Measurements from ENCODE around the gene TBC1D10B.
"Not testable (repeated sequence)": the region's sequence is repeated elsewhere in the genome, so short reads cannot be mapped to it uniquely, and the experiment has no call there.

The TBC1D10B gene

DNA sequence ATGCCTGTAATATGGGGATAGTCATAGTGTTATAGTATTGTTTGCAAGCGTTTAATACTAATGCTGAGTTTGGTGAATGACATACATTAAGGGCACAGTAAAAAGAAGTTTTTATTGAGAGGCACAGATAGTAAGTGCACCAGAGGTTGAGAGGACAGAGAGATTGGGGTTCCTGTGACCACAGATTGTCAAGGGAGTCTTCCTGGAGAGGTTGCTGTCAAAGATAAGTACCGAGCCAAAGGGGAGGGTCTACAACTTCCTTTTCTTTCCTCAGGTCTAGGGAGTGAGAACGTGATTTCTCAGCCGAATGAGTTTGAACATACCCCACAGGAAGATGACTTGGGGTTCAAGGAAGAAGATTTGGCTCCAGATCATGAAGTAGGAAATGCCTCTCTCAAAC, 26.8 kb upstream of the TBC1D10B start:
- DNase-seq = no peak

DNA sequence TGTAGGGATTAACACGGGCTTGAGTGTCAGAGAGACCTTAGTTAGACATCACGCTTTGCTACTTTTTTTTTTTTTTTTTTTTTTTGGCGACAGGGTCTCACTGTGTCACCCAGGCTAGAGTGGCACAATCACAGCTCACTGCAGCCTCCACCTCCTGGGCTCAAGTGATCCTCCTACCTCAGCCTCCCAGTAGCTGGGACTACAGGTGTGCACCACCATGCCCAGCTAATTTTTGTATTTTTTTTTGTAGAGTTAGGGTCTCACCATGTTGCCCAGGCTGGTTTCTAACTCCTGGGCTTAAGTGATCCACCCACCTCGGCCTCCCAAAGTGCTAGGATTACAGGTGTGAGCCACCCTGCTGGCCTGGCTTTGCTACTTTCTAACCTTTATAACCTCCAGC, 26.3 kb upstream of the TBC1D10B start:
- not testable (repeated sequence) for DNase-seq

DNA sequence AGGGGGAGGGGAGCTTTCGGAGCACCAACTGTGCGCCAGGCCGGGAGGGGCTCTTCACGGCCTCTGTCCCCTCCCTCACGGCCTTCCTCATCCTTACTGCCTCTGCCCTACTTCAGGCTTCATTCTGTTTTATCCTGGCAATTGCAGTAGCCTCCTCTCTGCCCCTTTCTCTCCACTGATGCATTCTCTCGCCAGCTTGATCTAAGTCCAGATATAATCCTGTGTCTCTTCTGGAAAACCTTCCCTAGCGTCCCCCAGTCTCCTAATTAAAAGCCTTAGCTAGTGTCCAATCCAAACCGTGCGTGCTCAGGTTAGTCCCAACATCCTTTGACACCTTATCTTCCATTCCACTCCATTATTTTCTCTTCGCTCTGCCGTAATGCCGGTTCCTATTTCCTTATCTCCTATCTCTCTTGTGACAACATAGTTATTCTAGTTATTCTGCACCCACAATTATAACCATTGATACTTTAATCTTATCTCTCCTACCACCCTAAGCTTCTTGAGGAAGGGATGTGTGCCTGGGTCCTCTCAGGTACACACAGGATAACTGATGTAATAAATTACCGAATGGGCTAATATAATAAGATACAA, 25.8 kb upstream of the TBC1D10B start:
- DNase-seq = no peak

DNA sequence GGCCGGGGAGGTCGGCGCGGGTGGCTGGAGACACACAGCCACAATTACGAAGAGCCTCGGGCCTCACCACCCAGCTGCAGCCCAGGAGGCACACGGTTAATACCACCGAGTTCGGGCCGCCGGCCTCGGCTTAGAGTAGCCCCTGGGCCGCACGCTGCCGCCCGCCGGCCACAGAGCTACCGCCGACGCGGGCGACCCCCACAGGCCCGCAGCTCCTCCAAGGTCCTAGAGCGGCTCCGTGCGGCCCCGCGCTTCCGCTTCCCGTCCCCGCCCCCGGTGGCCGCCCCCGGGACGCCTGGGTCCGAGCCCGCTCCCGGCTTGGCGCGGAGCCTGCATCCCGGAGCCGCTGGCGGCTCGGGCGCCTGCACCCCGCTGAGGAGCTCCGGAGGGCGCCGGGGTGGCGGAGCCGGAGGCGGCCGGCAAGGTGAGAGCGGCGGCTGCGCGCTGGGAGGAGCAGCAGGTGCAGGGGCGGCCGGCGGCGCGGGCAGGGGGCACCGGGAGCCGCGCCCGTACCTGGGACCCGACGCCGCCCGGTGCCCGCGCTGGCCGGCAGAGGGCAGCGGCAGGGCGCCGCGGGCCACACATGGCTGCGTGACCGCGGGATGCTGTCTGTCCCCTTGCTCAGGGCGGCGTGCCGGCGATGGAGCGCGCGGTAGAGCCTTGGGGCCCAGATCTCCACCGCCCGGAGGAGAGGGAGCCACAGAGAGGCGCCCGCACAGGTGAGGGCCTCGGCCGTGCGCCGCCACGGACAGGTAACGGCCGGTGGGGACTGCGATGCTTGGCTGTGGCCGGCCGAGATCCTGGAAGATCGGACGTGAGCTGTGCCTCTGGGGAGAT, 25.1 kb upstream of the TBC1D10B start, which contains the start of gene ZNF48:
ZNF48 (plus strand) TSS at position 266 of the 837 bp plus-strand sequence; CDS start at position 641, 375 bp downstream.
- DNase-seq = peak; percentile 60

DNA sequence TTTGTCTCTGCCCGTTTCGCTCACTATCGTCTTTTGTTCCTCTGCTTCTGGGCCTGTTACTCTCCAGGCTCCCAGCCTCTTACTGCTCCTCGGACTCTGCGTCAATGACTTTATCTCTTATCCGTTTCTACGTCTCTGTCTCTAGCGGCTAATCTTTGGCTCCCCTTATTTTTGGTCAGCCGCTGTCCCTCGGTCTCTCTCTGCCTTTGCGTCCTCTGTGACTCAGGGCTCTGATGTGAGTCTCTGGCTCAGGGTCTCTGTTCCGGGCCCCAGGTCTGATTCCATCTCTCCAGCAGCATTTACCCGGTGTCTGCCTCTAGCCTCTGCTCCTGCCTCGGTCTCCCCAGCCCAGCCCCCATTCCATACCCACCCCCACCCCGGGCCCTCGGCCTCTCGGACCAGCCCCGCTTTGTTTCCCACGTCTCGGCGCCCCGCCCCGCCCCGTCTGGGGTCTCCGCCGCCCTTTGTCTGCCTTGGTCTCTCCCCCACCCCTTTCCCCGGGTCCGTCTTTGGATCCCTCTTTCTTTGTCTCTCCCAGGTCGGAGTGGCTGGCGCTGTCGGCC, 24.4 kb upstream of the TBC1D10B start:
- no peak for DNase-seq

DNA sequence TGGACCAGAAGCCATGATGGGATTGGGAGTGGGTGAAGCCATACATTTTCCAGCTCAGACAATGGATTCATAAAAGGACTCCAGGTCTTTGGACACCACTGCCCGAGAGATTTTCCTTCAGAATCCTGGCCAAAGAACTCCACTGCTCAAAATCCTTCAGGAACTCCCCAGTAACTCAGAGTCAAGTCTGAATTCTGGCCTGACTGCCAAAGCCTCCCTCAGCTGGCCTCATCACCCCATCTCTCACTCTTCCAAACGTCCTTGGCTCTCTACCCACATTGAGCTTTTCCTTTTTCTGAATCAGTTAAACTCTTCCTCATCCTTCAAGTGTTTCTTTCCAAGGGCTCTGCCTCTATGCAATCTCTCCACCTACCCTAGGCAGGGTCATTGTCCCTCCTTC, 13.2 kb upstream of the TBC1D10B start:
- DNase-seq = no peak

DNA sequence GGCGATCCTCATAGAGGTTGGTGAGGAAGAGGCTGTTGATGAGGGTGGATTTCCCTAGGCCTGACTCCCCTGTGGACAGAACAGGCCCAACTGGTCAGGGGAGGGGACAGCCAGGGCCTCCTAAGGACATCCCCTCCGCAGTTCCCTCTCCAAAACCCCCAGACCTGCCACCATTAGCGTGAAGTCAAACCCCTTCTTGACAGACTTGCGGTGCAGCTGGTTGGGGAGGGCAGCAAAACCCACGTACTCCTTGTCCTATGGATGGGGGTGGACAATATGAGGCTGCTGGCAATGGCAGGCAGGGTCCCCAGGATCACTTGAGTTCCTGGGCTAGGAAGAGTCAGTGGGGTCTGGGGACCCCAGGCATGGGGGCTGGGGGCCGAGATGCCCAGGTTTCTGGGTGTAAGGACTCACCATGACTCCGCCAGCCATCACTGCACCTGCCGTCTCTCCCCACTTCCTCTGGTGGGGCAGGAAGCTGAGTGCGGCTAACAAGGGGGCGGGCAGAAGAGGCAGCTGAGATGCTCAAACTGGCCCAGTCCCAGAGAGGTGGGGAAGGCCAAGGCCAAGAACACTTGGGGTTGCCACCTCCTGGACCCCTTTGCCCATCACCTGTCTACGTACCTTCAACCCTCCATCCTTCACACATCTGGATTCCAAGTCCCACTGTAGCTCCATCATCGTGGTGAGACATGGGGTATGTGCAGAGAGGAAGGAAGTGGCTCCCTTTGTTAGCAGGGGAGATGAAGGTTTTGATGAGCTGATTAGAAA, 12.0 kb upstream of the TBC1D10B start, which contains the start of gene SEPTIN1:
SEPTIN1 (minus strand) TSS at position 451 of the 771 bp plus-strand sequence; CDS start at position 432, 19 bp downstream.
- no peak for DNase-seq

DNA sequence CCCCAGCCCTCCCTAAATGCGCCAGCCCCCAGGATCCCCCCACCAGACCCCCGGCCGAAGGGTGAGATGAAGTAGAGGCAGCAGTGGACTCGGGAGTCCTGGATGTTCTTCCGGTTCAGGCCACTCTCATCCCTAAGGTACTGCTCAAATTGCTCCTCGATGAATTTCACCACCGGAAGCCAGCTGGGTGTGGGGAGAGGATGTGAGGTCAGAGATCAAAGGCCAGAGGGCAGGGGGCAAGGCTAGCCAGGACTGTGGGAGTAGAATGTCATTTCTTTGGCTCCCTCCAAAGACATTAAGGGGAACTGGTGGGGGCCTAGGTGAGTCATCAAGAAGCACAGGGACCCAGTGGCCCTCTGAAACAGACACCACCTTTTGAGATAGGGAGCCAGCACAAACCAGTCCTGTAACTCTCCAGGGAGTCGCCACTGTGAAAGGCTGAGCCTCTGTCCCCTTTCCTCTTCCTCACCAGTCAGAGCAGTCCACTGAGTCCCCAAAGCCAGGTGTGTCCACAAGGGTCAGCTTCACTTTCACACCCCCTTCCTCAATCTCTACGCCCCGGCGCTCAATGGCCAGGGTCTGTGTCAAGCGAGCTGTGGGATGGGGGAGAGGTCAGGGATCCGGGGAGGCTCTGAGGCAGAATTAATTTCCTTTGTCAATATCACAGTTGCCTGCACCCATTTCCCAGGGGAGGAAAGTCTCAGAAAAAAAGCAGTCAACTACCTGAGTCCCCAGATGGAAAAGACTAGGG, 11.2 kb upstream of the TBC1D10B start:
- no peak for DNase-seq

DNA sequence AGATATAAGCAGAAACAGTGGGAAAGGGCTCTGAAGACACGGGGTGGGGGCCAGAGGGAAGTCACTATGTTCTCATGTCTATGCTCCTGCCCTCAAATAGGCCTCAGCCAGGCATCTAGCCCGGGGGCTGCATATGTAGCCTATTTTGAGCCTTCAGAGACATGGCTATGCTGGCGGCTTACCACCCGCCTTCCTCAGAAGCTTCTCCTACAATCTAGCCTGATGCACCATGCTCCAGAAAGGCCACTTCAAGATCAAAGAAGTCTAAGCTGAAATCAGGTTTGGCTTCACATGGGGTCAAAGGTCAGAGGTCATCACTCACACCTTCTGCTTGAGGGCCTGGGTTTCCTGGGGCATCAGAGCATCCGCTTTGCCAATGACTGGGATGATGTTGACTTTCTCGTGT, 10.5 kb upstream of the TBC1D10B start:
- no peak for DNase-seq

DNA sequence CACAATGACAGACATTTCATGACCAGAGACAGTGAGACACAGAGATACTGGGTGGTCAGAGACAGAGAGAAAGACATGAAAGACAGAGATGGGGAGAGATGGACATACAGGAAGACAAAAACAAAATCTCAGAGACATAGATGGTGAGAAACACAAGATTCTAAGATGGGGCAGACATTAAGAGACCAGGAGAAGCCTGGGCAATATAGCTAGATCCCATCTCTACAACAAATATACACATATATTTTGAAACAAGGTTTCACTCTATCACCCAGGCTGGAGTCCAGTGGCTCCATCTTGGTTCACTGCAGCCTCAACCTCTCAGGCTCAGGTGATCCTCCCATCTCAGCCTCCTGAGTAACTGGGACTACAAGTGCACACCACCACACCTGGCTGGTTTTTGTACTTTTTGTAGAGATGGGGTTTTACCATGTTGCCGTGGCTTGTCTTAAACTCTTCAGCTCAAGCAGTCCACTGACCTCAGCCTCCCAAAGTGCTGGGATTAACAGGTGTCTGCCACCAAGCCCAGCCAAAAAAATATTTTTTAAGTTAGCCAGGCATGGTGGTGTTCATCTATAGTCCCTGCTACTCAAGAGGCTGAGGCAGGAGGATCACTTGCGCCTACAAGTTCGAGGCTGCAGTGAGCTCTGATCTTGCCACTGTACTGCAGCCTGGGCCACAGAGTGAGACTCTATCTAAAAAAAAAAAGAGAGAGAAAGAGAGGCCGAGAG, 9.9 kb upstream of the TBC1D10B start:
- no peak for DNase-seq

DNA sequence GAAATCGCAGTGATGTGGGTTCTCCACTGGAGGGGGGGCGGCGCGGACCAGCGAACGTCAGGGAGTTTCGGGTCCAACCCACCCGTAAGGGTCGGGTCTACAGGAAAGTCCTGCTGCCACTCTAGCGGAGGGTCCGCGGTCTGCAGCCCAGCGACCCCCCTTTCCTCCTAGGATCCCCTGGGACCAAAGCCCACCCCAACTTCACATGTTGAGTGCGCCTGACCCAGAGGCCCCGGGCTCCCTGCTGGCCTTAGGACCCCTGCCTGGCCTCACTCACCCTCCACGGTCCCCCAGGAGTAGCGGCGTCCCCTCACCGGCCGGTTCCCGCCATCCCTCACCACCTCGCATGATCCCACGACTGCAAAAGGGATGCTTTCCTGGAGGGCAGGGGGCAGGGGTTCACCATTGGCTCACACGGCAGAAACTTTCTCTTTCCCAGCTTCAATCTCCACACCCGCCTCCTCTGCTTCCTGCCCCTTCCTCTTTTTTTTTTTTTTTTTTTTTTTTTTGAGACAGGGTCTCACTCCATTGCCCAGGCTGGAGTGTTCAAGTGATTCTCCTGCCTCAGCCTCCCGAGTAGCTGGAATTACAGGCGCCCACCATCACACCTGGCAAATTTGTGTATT, 9.0 kb upstream of the TBC1D10B start:
- no peak for DNase-seq

DNA sequence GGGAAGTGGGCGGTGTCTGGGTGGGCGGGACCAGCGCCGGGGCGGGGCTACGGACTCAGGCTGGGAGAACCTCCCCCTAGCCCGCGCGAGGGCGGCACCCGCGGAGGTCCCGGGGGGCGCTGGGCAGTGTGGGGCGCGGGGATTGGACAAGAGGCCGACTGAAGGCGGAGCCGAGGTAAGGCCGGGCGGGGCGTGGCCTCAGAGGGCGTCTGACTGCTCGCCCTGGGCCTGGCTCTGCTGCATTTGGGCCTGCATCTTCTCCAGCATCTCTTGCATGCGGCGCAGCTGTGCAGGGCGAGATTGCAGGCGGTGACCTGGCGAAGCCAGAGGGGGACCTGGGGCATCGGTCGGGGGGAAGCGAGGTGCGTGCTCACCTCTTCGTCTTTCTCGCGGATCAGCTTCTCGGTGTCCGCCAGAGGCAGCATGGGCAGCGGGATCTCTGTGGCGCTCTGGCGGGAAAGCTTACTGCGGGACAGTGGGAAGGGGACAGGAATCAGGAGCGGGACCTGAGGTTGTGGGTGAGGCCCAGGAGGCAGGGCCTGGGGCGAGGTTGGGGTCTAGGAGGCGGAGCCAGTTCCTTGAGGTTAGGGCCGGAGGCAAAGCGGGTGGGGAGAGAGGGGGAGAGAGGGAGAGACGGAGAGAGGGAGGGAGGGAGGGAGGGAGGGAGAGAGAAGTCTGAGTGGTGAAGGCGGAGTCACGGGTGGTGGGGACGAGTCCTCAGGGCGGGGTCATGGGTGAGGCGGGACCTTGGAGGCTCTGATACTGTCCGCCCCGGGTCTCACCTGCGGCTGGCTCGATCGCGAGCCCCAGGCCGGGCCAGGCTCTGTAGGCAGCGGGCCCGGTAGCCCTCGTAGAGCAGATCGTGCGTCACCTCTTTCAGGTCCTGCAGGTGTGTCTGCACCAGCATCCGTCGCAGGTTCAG, 8.2 kb upstream of the TBC1D10B start:
- DNase-seq = peak; percentile 69

DNA sequence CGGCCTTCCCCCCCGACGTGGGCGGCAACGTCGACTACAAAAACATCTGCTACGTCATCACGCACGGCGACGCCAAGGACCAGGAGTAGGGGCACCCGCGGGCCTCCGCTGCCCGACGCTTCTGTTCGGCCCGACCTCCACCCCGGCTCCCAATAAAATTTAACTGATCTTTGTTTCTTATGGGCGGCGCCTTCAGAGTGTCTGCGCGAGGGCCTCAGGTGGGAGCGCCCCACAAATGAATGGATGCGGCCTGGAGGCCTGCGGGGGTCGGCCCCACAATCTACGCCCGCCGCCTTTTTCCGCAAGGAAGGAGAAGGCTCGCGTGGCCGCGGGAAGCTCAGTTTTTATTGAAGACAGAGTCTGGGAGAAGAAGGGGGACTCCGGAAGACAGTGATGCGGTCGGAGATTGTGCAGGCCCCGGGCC, 7.5 kb upstream of the TBC1D10B start:
- DNase-seq = peak; percentile 38

DNA sequence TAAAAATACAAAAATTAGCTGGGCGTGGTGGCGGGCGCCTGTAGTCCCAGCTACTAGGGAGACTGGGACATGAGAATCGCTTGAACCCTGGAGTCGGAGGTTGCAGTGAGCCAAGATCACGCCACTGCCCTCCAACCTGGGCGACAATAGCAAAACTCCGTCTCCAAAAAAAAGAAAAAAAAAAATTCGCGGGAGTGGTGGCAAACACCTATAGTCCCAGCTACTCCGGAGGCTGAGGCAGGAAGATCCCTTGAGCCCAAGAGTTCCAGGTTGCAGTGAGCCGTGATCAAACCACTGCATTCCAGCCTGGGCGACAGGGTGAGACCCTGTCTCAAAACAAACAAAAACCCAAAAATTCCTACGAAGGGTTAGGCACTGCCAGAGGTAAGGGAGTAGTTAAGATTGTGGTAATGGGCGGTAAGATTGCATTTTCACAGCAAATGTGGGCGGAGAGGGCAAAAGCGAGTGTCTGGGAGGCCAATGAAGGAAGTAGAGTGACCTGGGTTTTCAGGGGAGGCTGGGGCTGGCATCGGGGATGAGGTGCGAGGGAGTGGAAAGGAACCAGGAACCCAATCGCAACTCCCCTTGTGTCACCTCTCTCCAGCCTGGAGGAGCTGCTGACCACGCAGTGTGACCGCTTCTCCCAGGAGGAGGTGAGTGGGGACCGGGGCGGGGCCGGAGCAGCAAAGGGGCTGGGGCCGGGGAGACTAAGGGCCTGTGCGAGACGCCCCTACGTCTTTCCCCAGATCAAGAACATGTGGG, 6.9 kb upstream of the TBC1D10B start:
- no peak for DNase-seq

DNA sequence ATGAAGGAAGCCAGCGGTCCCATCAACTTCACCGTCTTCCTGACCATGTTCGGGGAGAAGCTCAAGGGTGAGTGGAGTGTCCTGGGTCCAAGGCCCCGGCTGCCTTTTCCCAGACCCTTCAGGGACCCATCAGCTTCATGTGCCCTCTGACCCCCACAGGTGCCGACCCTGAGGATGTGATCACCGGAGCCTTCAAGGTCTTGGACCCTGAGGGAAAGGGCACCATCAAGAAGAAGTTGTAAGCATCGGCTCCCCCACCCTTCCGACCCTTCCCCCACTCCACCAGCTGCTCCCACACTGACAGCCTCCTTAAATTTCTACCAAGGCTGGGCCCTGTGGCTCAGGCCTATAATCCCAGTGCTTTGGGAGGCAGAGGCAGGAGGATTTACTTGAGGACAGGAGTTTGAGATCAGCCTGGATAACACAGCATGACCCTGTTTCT, 6.2 kb upstream of the TBC1D10B start:
- no peak for DNase-seq

DNA sequence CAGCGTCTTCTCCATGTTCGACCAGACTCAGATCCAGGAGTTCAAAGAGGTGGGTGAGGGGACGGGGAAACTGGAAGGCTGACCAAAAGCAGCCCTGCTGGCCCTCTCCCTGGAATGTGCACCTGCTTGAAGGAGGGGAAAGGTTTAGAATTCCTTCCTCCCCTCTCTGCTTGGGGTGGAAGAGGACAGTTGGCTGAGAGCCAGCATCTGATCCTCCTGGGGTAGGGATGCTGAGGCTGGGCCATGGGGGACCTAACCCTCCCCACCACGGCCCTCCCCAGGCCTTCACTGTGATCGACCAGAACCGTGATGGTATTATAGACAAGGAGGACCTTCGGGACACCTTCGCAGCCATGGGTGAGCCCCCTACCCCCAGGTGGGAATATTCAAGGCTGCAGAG, 5.6 kb upstream of the TBC1D10B start:
- no peak for DNase-seq

DNA sequence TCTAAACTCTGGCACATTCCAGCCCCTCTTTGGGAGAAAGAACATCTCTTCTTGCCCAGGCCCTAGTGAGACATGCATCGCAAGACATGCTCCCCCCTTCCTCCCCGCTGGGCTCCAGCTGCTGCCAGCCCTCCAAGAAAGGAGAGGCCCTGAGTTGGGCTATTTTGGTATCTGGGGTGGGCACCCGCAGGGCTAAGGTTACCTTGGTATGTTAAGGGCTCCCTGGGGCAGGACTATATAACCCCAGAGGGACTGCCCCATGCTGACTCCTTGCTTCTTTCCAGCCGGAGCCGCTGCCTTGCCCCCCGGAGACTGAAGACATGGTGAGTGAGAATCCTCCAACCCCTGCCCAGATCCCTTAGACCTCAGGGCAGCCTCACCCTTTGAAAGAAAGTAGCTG, 4.2 kb upstream of the TBC1D10B start, which contains the start of gene MYL11:
MYL11 (plus strand) TSS at position 265 of the 400 bp plus-strand sequence; CDS start at position 321, 56 bp downstream.
- no peak for DNase-seq

DNA sequence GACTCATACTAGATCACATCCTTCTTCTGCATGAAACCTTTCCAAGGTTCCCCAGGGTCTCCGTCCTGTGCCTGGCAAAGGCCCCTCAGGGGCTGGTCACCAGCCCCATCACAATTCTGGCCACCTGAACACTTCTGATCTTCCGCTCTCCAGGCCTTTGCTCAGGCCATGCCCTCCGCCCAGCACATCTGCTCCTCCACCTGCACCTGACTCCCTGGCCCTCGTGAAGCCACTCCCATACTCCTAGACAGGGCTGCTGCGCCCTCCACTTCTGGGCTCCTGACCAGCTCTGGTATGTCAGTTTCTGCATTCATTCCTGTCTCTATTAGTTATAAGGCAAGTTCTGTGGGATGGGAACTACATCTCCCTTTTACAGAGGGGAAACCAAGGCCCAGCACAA, 2.4 kb upstream of the TBC1D10B start:
- DNase-seq = no peak

Measured in NCI-H524 treated with DMSO at 0.1 percent for 48 hours (cell line).